HL-60 (cell line): ENCODE measurements around the gene COG7.
"Not testable (repeated sequence)": the region's sequence is repeated elsewhere in the genome, so short reads cannot be mapped to it uniquely, and the experiment has no call there.

ENCODE experiments used
- GABPA ChIP-seq: IDR thresholded peaks from 2 replicates; pipeline ENCODE4 v1.6.1; 2012; ENCODE audit warnings: low read depth
- TF ChIP-seq, protein P1 (sequence below): IDR thresholded peaks from one replicate; pipeline ENCODE4 v1.5.1; 2011; ENCODE audit warnings: low read length, control low read depth, inconsistent platforms; ENCODE audit not compliant: insufficient read depth

- TF ChIP-seq, protein P1, sequence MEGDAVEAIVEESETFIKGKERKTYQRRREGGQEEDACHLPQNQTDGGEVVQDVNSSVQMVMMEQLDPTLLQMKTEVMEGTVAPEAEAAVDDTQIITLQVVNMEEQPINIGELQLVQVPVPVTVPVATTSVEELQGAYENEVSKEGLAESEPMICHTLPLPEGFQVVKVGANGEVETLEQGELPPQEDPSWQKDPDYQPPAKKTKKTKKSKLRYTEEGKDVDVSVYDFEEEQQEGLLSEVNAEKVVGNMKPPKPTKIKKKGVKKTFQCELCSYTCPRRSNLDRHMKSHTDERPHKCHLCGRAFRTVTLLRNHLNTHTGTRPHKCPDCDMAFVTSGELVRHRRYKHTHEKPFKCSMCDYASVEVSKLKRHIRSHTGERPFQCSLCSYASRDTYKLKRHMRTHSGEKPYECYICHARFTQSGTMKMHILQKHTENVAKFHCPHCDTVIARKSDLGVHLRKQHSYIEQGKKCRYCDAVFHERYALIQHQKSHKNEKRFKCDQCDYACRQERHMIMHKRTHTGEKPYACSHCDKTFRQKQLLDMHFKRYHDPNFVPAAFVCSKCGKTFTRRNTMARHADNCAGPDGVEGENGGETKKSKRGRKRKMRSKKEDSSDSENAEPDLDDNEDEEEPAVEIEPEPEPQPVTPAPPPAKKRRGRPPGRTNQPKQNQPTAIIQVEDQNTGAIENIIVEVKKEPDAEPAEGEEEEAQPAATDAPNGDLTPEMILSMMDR = not testable (repeated sequence)
- not testable (repeated sequence) for TF ChIP-seq GABPA
Observed at GRCh38 chr16:23437542-23437941, 15.4 kb downstream of the COG7 start.
